Measurements from ENCODE around the gene POLE. TPM values are rescaled to one million over a fixed set of nuclear protein-coding genes. Genes with fewer than 3 reads are reported as not detected.

POLE gene
- total and polyA plus RNA-seq, 9 of the 15 experiments (the other 6 are each of a cell fraction or from before 2014, with no cell fraction given) = 2.4 to 154 (median 49.6) TPM

GRCh38 chr12:132687211-132688164 lies at the start of gene POLE, which contains the start of gene PXMP2 (continued):
- TF ChIP-seq SRSF1 (IDR thresholded peaks at IDR 0.05; ENCODE audit: low read depth, low read length) = no peak
- TF ChIP-seq SOX6 (IDR thresholded peaks at IDR 0.05) = 0 out of 2 replicates have a peak, but pooled peaks have one; percentile 32
- peak; percentile 70 for TF ChIP-seq SP1 (CRISPR knock-in tag; IDR thresholded peaks at IDR 0.05)
- no peak for TF ChIP-seq KAT2B (IDR thresholded peaks at IDR 0.05; ENCODE audit: low read depth, low read length)
- peak; percentile 87 for TF ChIP-seq CXXC5 (CRISPR knock-in tag; IDR thresholded peaks at IDR 0.05)
- no peak for TF ChIP-seq NR1H2 (CRISPR knock-in tag; IDR thresholded peaks at IDR 0.05)
- TF ChIP-seq CBFA2T3 (IDR thresholded peaks at IDR 0.05) = no peak
- peak; percentile 94 for TF ChIP-seq E2F8 (IDR thresholded peaks at IDR 0.05; ENCODE audit: low read depth, partially characterized antibody)
- 0 out of 2 replicates have a peak, but pooled peaks have one; percentile 25 for TF ChIP-seq SAFB (IDR thresholded peaks at IDR 0.05; ENCODE audit: borderline replicate concordance, low read depth, low read length)
- no peak for TF ChIP-seq TCF7L2 (IDR thresholded peaks at IDR 0.05; ENCODE audit: low read depth, low read length)
- no peak for TF ChIP-seq ELF4 (CRISPR knock-in tag; IDR thresholded peaks at IDR 0.05)
- peak; percentile 45 for TF ChIP-seq PBX2 (CRISPR knock-in tag; IDR thresholded peaks at IDR 0.05; ENCODE audit: low read depth)
- peak; percentile 66 for TF ChIP-seq PBX2 (tag; conservative IDR thresholded peaks at IDR 0.05; ENCODE audit: low read depth)
- 0 out of 4 replicates have a peak, but pooled peaks of 1 of the 2 experiments have one; percentile 71 for TF ChIP-seq TEAD1 (CRISPR knock-in tag; IDR thresholded peaks at IDR 0.05)
- peak; percentile 66; the same call in 1 of the 2 replicates for TF ChIP-seq ZBTB33 (CRISPR knock-in tag; IDR thresholded peaks at IDR 0.05)
- TF ChIP-seq RNF2 (IDR thresholded peaks at IDR 0.05) = peak; percentile 41; the same call in 1 of the 2 replicates
- peak; percentile 97 for TF ChIP-seq E2F1 (CRISPR knock-in tag; IDR thresholded peaks at IDR 0.05)
- TF ChIP-seq ZKSCAN1 (IDR thresholded peaks at IDR 0.05; ENCODE audit: low read depth, low read length) = peak; percentile 76; the same call in 1 of the 2 replicates
- peak; percentile 77 for TF ChIP-seq FOXP1 (CRISPR knock-in tag; IDR thresholded peaks at IDR 0.05)
